Naive thymus-derived CD4-positive, alpha-beta T cell (primary cell): ENCODE results near the gene ZFYVE19. TPM values are rescaled to one million over a fixed set of nuclear protein-coding genes. Genes with fewer than 3 reads are reported as not detected.
A peak's percentile ranks its signal among the peaks of the same experiment; 100 is the strongest.

Experiments
- ATAC-seq: fragments of 150-1000 bp; cut with Tn5 transposase; 2 replicates; pipeline ENCODE4 v1.10.0; 2021; ENCODE audit warnings: mild to moderate bottlenecking, moderate library complexity
- CTCF ChIA-PET: fragments of 350-600 bp; sonication (Branson Sonifier 250); formaldehyde crosslinking; loops from one replicate; lab custom pipeline; 2021; ENCODE audit warnings: antibody characterized with exemption; lab: Charles Lee
- POLR2A ChIA-PET: fragments of 350-600 bp; sonication (Branson Sonifier 250); formaldehyde crosslinking; loops from one replicate; lab custom pipeline; 2021; ENCODE audit warnings: antibody characterized with exemption, inconsistent platforms; lab: Charles Lee
- DNase-seq, 9 donors: peaks; one replicate each; pipeline versions ENCODE4 v3.0.0 to v3.0.0-alpha.2; 2020 to 2022; ENCODE audit warnings: mixed read lengths in 1 of 9
- H3K27ac ChIP-seq: one replicate; pipeline ENCODE4 v1.7.0; 2013; ENCODE audit warnings: mild to moderate bottlenecking, low read depth, low read length, moderate library complexity
- H3K27me3 ChIP-seq, 2 donors: one replicate each; pipeline ENCODE4 v1.7.0; 2013; ENCODE audit warnings: low read length in 2 of 2, mild to moderate bottlenecking in 2 of 2, moderate library complexity in 2 of 2; ENCODE audit not compliant: control insufficient read depth in 2 of 2, insufficient read depth in 2 of 2
- H3K36me3 ChIP-seq, 3 experiments: 1 replicate in 2 of 3; 2 replicates in 1 of 3; pipeline ENCODE4 v1.7.0; 2013; ENCODE audit warnings: low read length in 3 of 3, mild to moderate bottlenecking in 3 of 3, moderate library complexity in 1 of 3; ENCODE audit not compliant: insufficient read depth in 3 of 3, control insufficient read depth in 2 of 3
- H3K4me1 ChIP-seq, 2 donors: one replicate each; pipeline ENCODE4 v1.7.0; 2013; ENCODE audit warnings: low read length in 2 of 2, mild to moderate bottlenecking in 2 of 2, moderate library complexity in 1 of 2; ENCODE audit not compliant: control insufficient read depth in 2 of 2, insufficient read depth in 2 of 2
- H3K4me3 ChIP-seq: 2 replicates; pipeline ENCODE4 v1.7.0; 2013; ENCODE audit warnings: mild to moderate bottlenecking, low read length
- H3K9me3 ChIP-seq, 3 experiments: 1 replicate in 2 of 3; 2 replicates in 1 of 3; pipeline ENCODE4 v1.7.0; 2013; ENCODE audit warnings: low read length in 3 of 3; ENCODE audit not compliant: control insufficient read depth in 2 of 3
- H3K27ac Mint-ChIP-seq, 9 donors: one replicate each; pipeline ENCODE4 v1.8.0; 2020 to 2022; ENCODE audit warnings: mixed read lengths in 9 of 9, mild to moderate bottlenecking in 8 of 9, moderate library complexity in 5 of 9, inconsistent platforms in 2 of 9
- H3K27me3 Mint-ChIP-seq, 5 donors: one replicate each; pipeline ENCODE4 v1.8.0; 2021 to 2022; ENCODE audit warnings: mixed read lengths in 5 of 5, mild to moderate bottlenecking in 1 of 5
- H3K36me3 Mint-ChIP-seq, 5 donors: one replicate each; pipeline ENCODE4 v1.8.0; 2020 to 2022; ENCODE audit warnings: mixed read lengths in 5 of 5, mild to moderate bottlenecking in 3 of 5, inconsistent platforms in 1 of 5
- H3K4me1 Mint-ChIP-seq, 7 donors: one replicate each; pipeline ENCODE4 v1.8.0; 2020 to 2022; ENCODE audit warnings: mixed read lengths in 7 of 7, mild to moderate bottlenecking in 3 of 7, inconsistent platforms in 1 of 7
- H3K4me3 Mint-ChIP-seq, 10 donors: one replicate each; pipeline ENCODE4 v1.8.0; 2020 to 2022; ENCODE audit warnings: mild to moderate bottlenecking in 10 of 10, mixed read lengths in 10 of 10, moderate library complexity in 6 of 10, inconsistent platforms in 2 of 10
- H3K9me3 Mint-ChIP-seq, 11 donors: one replicate each; pipeline ENCODE4 v1.8.0; 2020 to 2022; ENCODE audit warnings: mixed read lengths in 11 of 11, mild to moderate bottlenecking in 4 of 11, inconsistent platforms in 1 of 11, moderate library complexity in 1 of 11
- intact Hi-C, 2 donors: fragments of 100-400 bp; cut with micrococcal nuclease; formaldehyde crosslinking; loops; one replicate each; pipeline ENCODE4 v1.15.1; 2023
- polyA plus RNA-seq, 2 donors: library from polyadenylated mRNA; unstranded; fragments of 300-500 nt; fragmentation: Illumina TruSeq; gene quantifications; one replicate each; pipeline ENCODE4 v1.2.3, GENCODE V29; 2021
- total RNA-seq, 6 experiments: library from RNA in 5 of 6; stranded (reverse) in 5 of 6; gene quantifications; 1 replicate in 5 of 6; 2 replicates in 1 of 6; pipeline ENCODE4 v1.2.3 and lab custom pipeline; 2021 to 2026

ZFYVE19 gene
- total and polyA plus RNA-seq, 7 experiments from 2014 or later: 15.7 to 31.9 (median 22.7) TPM

- H3K4me3 ChIP-seq: no peak overlapping the region
- no peaks in the 10 kb centered on the region for H3K9me3 Mint-ChIP-seq
- POLR2A ChIA-PET: no interaction called here
- H3K36me3 ChIP-seq: peaks cover 0 to 19% (median 0%) of the 10 kb centered on the region in 3 experiments
- DNase-seq (no peak), ATAC-seq (no peak)
- peak overlapping the region in 1 of 9 donors; percentile 57 for H3K27ac Mint-ChIP-seq
- H3K27me3 Mint-ChIP-seq: no peaks in the 10 kb centered on the region
- peaks cover 18 to 36% (median 30%) of the 10 kb centered on the region in 7 donors for H3K4me1 Mint-ChIP-seq
- H3K27ac ChIP-seq: no peak overlapping the region
- no peaks in the 10 kb centered on the region for H3K9me3 ChIP-seq
- intact Hi-C loops: no loop called here
- no peak overlapping the region for H3K4me3 Mint-ChIP-seq
- no peaks in the 10 kb centered on the region for H3K27me3 ChIP-seq
- CTCF ChIA-PET: no interaction called here
- H3K36me3 Mint-ChIP-seq: peaks cover 0 to 9% (median 6%) of the 10 kb centered on the region in 5 donors
- H3K4me1 ChIP-seq: peaks cover 7 to 9% of the 10 kb centered on the region in 2 donors
Measured at GRCh38 chr15:40792394-40792793, 14.5 kb upstream of the ZFYVE19 start.

GRCh38 chr15:40793216-40793989 is 13.5 kb upstream of the ZFYVE19 start:
- H3K27ac ChIP-seq: no peak overlapping the region
- intact Hi-C loops: no loop called here
- Mint-ChIP-seq H3K27ac (no peak overlapping the region), H3K27me3 (no peaks in the 10 kb centered on the region), H3K4me3 (no peak overlapping the region), H3K9me3 (no peaks in the 10 kb centered on the region), H3K4me1 (peaks cover 13 to 33% (median 27%) of the 10 kb centered on the region in 7 donors), H3K36me3 (peaks cover 0 to 16% (median 6%) of the 10 kb centered on the region in 5 donors)
- no peaks in the 10 kb centered on the region for H3K9me3 ChIP-seq
- no peaks in the 10 kb centered on the region for H3K27me3 ChIP-seq
- ATAC-seq (no peak), DNase-seq (no peak)
- CTCF ChIA-PET: no interaction called here
- POLR2A ChIA-PET: no interaction called here
- H3K4me1 ChIP-seq: no peaks in the 10 kb centered on the region
- H3K4me3 ChIP-seq: no peak overlapping the region
- H3K36me3 ChIP-seq: peaks cover 0 to 19% (median 0%) of the 10 kb centered on the region in 3 experiments

- intact Hi-C loops: no loop called here
- Mint-ChIP-seq H3K36me3 (peaks cover 3 to 33% (median 9%) of the 10 kb centered on the region in 5 donors), H3K4me1 (peaks cover 10 to 39% (median 31%) of the 10 kb centered on the region in 7 donors), H3K27me3 (no peaks in the 10 kb centered on the region), H3K27ac (peak overlapping the region in 1 of 9 donors; percentile 1), H3K9me3 (no peaks in the 10 kb centered on the region), H3K4me3 (no peak overlapping the region)
- no peak overlapping the region for H3K27ac ChIP-seq
- no peaks in the 10 kb centered on the region for H3K9me3 ChIP-seq
- ATAC-seq: no peak
- no peak for DNase-seq
- CTCF ChIA-PET: interaction anchor here (0.6 kb wide), 1 partner anchor 229 kb away, joined by 4 read pairs; no protein-coding TSS in a partner anchor
- H3K4me1 ChIP-seq: no peaks in the 10 kb centered on the region
- H3K4me3 ChIP-seq: no peak overlapping the region
- POLR2A ChIA-PET: no interaction called here
- peaks cover 0 to 19% (median 0%) of the 10 kb centered on the region in 3 experiments for H3K36me3 ChIP-seq
- H3K27me3 ChIP-seq: no peaks in the 10 kb centered on the region
Measured at GRCh38 chr15:40796041-40796440, 10.8 kb upstream of the ZFYVE19 start.

GRCh38 chr15:40796512-40796911 is 10.4 kb upstream of the ZFYVE19 start:
- Mint-ChIP-seq H3K4me3 (no peak overlapping the region), H3K4me1 (peaks cover 11 to 42% (median 34%) of the 10 kb centered on the region in 7 donors), H3K36me3 (peaks cover 3 to 36% (median 11%) of the 10 kb centered on the region in 5 donors), H3K9me3 (no peaks in the 10 kb centered on the region), H3K27me3 (no peaks in the 10 kb centered on the region), H3K27ac (peak overlapping the region in 2 of 9 donors; percentile 1 to 36)
- no peak for ATAC-seq
- H3K4me1 ChIP-seq: no peaks in the 10 kb centered on the region
- no peak for DNase-seq
- H3K9me3 ChIP-seq: no peaks in the 10 kb centered on the region
- H3K36me3 ChIP-seq: peaks cover 0 to 21% (median 0%) of the 10 kb centered on the region in 3 experiments
- no peaks in the 10 kb centered on the region for H3K27me3 ChIP-seq
- ChIA-PET CTCF (interaction anchor here (1.4 kb wide), 1 partner anchor 12 kb away, joined by 8 read pairs; no protein-coding TSS in a partner anchor), POLR2A (no interaction called here)
- intact Hi-C loops: no loop called here
- no peak overlapping the region for H3K4me3 ChIP-seq
- H3K27ac ChIP-seq: no peak overlapping the region

GRCh38 chr15:40799523-40799922 is 7.4 kb upstream of the ZFYVE19 start:
- Mint-ChIP-seq H3K4me3 (no peak overlapping the region), H3K36me3 (peaks cover 3 to 36% (median 15%) of the 10 kb centered on the region in 5 donors), H3K27me3 (no peaks in the 10 kb centered on the region), H3K27ac (no peak overlapping the region), H3K9me3 (no peaks in the 10 kb centered on the region), H3K4me1 (peaks cover 20 to 54% (median 38%) of the 10 kb centered on the region in 7 donors)
- H3K4me3 ChIP-seq: no peak overlapping the region
- no peaks in the 10 kb centered on the region for H3K9me3 ChIP-seq
- no peak for ATAC-seq
- no peaks in the 10 kb centered on the region for H3K27me3 ChIP-seq
- H3K4me1 ChIP-seq: no peaks in the 10 kb centered on the region
- ChIA-PET POLR2A (no interaction called here), CTCF (no interaction called here)
- no peak overlapping the region for H3K27ac ChIP-seq
- intact Hi-C loops: no loop called here
- peaks cover 0 to 6% (median 4%) of the 10 kb centered on the region in 3 experiments for H3K36me3 ChIP-seq
- no peak for DNase-seq

- Histone ChIP-seq H3K4me1 (peaks cover 11 to 12% of the 10 kb centered on the region in 2 donors), H3K4me3 (no peak overlapping the region), H3K36me3 (peaks cover 0 to 14% (median 4%) of the 10 kb centered on the region in 3 experiments), H3K9me3 (no peaks in the 10 kb centered on the region), H3K27me3 (no peaks in the 10 kb centered on the region), H3K27ac (no peak overlapping the region)
- CTCF ChIA-PET: interaction anchor here (1.2 kb wide), 1 partner anchor 18 kb away, joined by 3 read pairs; no protein-coding TSS in a partner anchor
- intact Hi-C loops: loop anchor here in 1 of 2 donors (10.0 kb wide), 1 partner anchor 338 kb away; no protein-coding TSS in a partner anchor
- no peak overlapping the region for H3K27ac Mint-ChIP-seq
- H3K9me3 Mint-ChIP-seq: no peaks in the 10 kb centered on the region
- H3K27me3 Mint-ChIP-seq: no peaks in the 10 kb centered on the region
- POLR2A ChIA-PET: no interaction called here
- no peak for DNase-seq
- peaks cover 4 to 30% (median 14%) of the 10 kb centered on the region in 5 donors for H3K36me3 Mint-ChIP-seq
- no peak overlapping the region for H3K4me3 Mint-ChIP-seq
- ATAC-seq: no peak
- peaks cover 26 to 57% (median 39%) of the 10 kb centered on the region in 7 donors for H3K4me1 Mint-ChIP-seq
Measured at GRCh38 chr15:40803076-40803475, 3.8 kb upstream of the ZFYVE19 start.
